LNCaP clone FGC (cell line): ENCODE results near the gene MAT2B.
"Not testable (repeated sequence)": the region's sequence is repeated elsewhere in the genome, so short reads cannot be mapped to it uniquely, and the experiment has no call there.

Experiments
- DNase-seq: peaks from one replicate; pipeline ENCODE4 v3.0.0-alpha.2; 2011; ENCODE audit warnings: low read depth
- H3K4me3 ChIP-seq: 2 replicates; pipeline ENCODE4 v1.5.1; 2011; ENCODE audit warnings: mild to moderate bottlenecking, low read depth, low read length, control low read depth
- CTCF ChIP-seq: IDR thresholded peaks from 2 replicates; pipeline ENCODE4 v1.5.1; 2012; ENCODE audit warnings: mild to moderate bottlenecking; ENCODE audit not compliant: control insufficient read depth, insufficient read depth; ENCODE audit errors: extremely low read depth

Gene MAT2B

GRCh38 chr5:163533223-163533622 lies 27.8 kb downstream of the MAT2B start:
- no peak overlapping the region for H3K4me3 ChIP-seq
- no peak for DNase-seq
- no peak for TF ChIP-seq CTCF

GRCh38 chr5:163534492-163535094 lies 29.2 kb downstream of the MAT2B start:
- TF ChIP-seq CTCF, result no peak
- H3K4me3 ChIP-seq, result no peak overlapping the region
- no peak for DNase-seq

GRCh38 chr5:163535290-163535689 lies 29.9 kb downstream of the MAT2B start:
- DNase-seq, result no peak

GRCh38 chr5:163536442-163536841 lies 31.0 kb downstream of the MAT2B start:
- not testable (repeated sequence) for DNase-seq, H3K4me3 ChIP-seq

More at GRCh38 chr5:163535290-163535689, 29.9 kb downstream of the MAT2B start:
- H3K4me3 ChIP-seq, result no peak overlapping the region
- no peak for TF ChIP-seq CTCF

GRCh38 chr5:163540696-163541095 lies 35.3 kb downstream of the MAT2B start:
- DNase-seq, result no peak
- H3K4me3 ChIP-seq, result no peak overlapping the region
- TF ChIP-seq CTCF, result no peak

GRCh38 chr5:163542771-163543170 lies 37.4 kb downstream of the MAT2B start:
- H3K4me3 ChIP-seq, result no peak overlapping the region
- no peak for DNase-seq
- TF ChIP-seq CTCF, result no peak

GRCh38 chr5:163544041-163544440 lies 38.6 kb downstream of the MAT2B start:
- no peak for TF ChIP-seq CTCF

More at GRCh38 chr5:163544041-163544440, 38.6 kb downstream of the MAT2B start:
- no peak overlapping the region for H3K4me3 ChIP-seq
- DNase-seq, result no peak
